Left lung (tissue), 10 donors: Measurements from ENCODE around the gene TPCN1. TPM values are rescaled to one million over a fixed set of nuclear protein-coding genes. Genes with fewer than 3 reads are reported as not detected.

ENCODE experiments used
- ATAC-seq: fragments of 200-7000 bp; cut with Tn5 transposase; one replicate; pipeline ENCODE4 v1.9.1; 2020; ENCODE audit warnings: moderate library complexity
- DNase-seq, 4 donors: peaks; one replicate each; pipeline ENCODE4 v3.0.0-alpha.2; 2013 to 2020
- H3K27ac ChIP-seq, 2 donors: fragments of 200-600 bp; sonication (generic) in 1 of 2; one replicate each; pipeline versions ENCODE4 v1.5.0 to v1.8.0; 2020 to 2021
- H3K27me3 ChIP-seq, 2 donors: fragments of 200-600 bp; sonication (generic) in 1 of 2; one replicate each; pipeline versions ENCODE4 v1.5.0 to v1.8.0; 2020 to 2021
- H3K36me3 ChIP-seq, 2 donors: fragments of 200-600 bp; sonication (generic) in 1 of 2; one replicate each; pipeline versions ENCODE4 v1.5.0 to v1.8.0; 2020 to 2021
- H3K4me1 ChIP-seq, 2 donors: fragments of 200-600 bp; one replicate each; pipeline ENCODE4 v1.8.0; 2021
- H3K4me3 ChIP-seq, 2 donors: fragments of 200-600 bp; sonication (generic) in 1 of 2; one replicate each; pipeline versions ENCODE4 v1.5.0 to v1.8.0; 2020 to 2021; ENCODE audit warnings: mild to moderate bottlenecking in 1 of 2
- H3K9me3 ChIP-seq, 2 donors: fragments of 200-600 bp; sonication (generic) in 1 of 2; one replicate each; pipeline versions ENCODE4 v1.5.0 to v1.8.0; 2020 to 2021
- intact Hi-C, 2 donors: fragments of 100-400 bp; cut with DNase I; formaldehyde crosslinking; loops; one replicate each; pipeline versions ENCODE4 v1.11.2 to v1.14.2; 2022
- polyA plus RNA-seq, 6 donors: library from polyadenylated mRNA; unstranded; fragments of 120-200 nt; gene quantifications; one replicate each; pipeline ENCODE4 v1.2.1, GENCODE V29; 2013; ENCODE audit not compliant: insufficient read length in 6 of 6
- total RNA-seq, 2 donors: library from RNA; stranded (reverse); fragmentation: NEBNext Ultra II Directional; extraction: Animal tissue kit (Norgen Biotek cat#: 25700); gene quantifications; one replicate each; pipeline ENCODE4 v1.2.1, GENCODE V29; 2021
- TF ChIP-seq, protein P1 (sequence below), 2 donors: fragments of 200-600 bp; sonication (generic) in 1 of 2; IDR thresholded peaks; one replicate each; pipeline versions ENCODE4 v1.5.0 to v1.8.0; 2021; ENCODE audit warnings: antibody characterized with exemption in 2 of 2
- donor health status: DM: no; HTN: yes; CAD: no.
- donor health status: DM: no; HTN: no; CAD: no.

TPCN1 gene
- total and polyA plus RNA-seq, 8 donors, result 24.7 to 54.1 (median 34.8) TPM

DNA sequence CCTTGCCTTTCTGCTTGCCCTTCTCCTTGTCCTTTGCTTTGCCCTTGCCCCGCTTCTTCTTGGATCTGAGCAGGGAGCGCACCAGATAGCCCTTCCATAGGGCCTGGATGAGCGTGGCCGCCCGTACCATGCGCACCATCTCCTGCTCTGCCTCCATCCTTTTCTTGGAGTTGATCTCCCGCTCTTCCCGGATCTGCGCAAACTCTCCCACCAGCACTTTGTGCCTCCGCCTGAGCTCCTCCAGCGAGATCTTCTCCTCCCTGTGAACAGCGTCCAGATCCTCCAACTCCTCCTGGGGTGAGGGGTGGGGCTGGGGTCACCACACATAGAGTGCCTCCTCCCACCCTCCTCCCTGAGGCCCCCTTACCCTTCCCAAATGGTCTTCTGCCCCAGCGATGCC is 25.7 kb upstream of the TPCN1 start:
- intact Hi-C loops, result loop anchor here in 1 of 2 donors (10.0 kb wide), 1 partner anchor 229 kb away; the partner anchor contains the start of gene SDSL
- ATAC-seq (no peak), DNase-seq (no peak)
- no peak overlapping the region for H3K27ac ChIP-seq
- no peak overlapping the region for H3K4me3 ChIP-seq
- H3K9me3 ChIP-seq, result no peaks in the 10 kb centered on the region
- no peaks in the 10 kb centered on the region for H3K27me3 ChIP-seq
- TF ChIP-seq, protein P1, sequence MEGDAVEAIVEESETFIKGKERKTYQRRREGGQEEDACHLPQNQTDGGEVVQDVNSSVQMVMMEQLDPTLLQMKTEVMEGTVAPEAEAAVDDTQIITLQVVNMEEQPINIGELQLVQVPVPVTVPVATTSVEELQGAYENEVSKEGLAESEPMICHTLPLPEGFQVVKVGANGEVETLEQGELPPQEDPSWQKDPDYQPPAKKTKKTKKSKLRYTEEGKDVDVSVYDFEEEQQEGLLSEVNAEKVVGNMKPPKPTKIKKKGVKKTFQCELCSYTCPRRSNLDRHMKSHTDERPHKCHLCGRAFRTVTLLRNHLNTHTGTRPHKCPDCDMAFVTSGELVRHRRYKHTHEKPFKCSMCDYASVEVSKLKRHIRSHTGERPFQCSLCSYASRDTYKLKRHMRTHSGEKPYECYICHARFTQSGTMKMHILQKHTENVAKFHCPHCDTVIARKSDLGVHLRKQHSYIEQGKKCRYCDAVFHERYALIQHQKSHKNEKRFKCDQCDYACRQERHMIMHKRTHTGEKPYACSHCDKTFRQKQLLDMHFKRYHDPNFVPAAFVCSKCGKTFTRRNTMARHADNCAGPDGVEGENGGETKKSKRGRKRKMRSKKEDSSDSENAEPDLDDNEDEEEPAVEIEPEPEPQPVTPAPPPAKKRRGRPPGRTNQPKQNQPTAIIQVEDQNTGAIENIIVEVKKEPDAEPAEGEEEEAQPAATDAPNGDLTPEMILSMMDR (IDR thresholded peaks at IDR 0.05), result no peak
- H3K4me1 ChIP-seq, result peaks cover 0 to 17% of the 10 kb centered on the region in 2 donors
- H3K36me3 ChIP-seq, result peaks cover 0 to 24% of the 10 kb centered on the region in 2 donors

DNA sequence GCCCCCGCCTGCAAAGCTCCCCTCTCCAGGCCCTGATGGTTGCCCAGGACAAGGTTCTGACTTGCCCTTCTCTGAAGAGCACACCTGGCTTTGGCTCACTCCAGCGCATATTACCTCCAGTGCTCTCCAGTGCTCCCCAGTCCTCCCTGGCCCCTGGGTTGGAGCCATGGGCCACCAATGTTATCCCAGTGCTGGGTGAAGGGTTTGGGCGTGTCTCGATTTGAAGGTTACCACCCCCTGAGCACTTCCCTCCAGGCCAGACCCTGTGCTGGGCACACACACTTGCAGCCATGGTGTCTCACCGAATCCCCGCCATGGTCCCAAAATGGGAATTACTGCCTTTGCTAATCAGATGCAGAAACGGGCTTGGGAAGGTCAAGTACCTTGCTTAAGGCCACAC is 24.7 kb upstream of the TPCN1 start:
- intact Hi-C loops, result loop anchor here in 1 of 2 donors (10.0 kb wide), 1 partner anchor 228 kb away; the partner anchor contains the start of gene SDSL
- TF ChIP-seq, protein P1 (IDR thresholded peaks at IDR 0.05), result no peak
- Histone ChIP-seq H3K9me3 (no peaks in the 10 kb centered on the region), H3K36me3 (peaks cover 0 to 14% of the 10 kb centered on the region in 2 donors), H3K27me3 (no peaks in the 10 kb centered on the region), H3K27ac (no peak overlapping the region), H3K4me1 (peaks cover 0 to 27% of the 10 kb centered on the region in 2 donors), H3K4me3 (no peak overlapping the region)
- no peak for ATAC-seq
- no peak for DNase-seq

DNA sequence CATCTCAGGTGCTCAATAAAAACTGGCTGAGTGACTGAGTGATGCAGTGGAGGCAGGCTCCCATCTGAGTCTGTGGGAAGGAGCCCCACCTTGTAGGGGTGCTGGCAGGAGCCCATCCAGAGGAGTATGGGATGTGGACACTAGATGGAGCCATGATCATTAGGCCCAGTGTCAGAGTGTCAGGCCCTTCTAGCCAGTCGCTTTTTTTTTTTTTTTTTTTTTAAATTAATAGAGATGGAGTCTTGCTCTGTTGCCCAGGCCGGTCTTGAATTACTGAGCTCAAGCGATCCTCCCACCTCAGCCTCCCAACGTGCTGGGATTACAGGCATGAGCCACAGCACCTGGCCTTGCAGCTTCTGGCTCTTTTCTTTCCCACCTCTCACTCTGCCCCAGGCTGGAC is 24.3 kb upstream of the TPCN1 start:
- intact Hi-C loops, result loop anchor here in 1 of 2 donors (10.0 kb wide), 1 partner anchor 228 kb away; the partner anchor contains the start of gene SDSL
- DNase-seq, result peak in 2 of 4 donors; percentile 65 to 68
- TF ChIP-seq, protein P1 (IDR thresholded peaks at IDR 0.05), result peak; percentile 59 to 75
- Histone ChIP-seq H3K27ac (no peak overlapping the region), H3K9me3 (no peaks in the 10 kb centered on the region), H3K4me1 (peaks cover 0 to 27% of the 10 kb centered on the region in 2 donors), H3K27me3 (no peaks in the 10 kb centered on the region), H3K4me3 (no peak overlapping the region), H3K36me3 (peaks cover 0 to 10% of the 10 kb centered on the region in 2 donors)
- peak; percentile 91 for ATAC-seq

DNA sequence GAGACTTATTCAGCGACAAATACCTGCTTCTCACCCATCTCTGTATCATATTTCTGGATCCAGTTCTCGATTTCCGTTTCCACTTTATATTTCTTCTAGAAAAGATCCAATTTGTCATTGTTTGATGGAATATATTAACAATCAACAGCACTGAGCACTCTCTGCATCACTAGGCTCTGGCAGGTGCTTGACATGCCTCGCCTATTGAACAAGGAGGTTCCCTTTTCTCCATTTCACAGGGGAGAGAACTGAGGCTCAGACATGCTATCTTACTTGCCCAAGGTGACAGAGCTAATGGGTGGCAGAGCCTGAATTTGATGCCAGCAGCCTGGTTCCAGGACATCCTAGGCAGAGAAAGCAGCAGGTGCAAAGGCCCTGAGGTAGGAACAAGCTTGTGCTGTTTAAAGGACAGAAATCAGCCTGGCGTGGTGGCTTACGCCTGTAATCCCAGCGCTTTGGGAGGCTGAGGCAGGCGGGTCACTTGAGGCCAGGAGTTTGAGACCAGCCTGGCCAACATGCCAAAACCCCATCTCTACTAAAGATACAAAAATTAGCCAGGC is 23.7 kb upstream of the TPCN1 start:
- H3K4me3 ChIP-seq, result no peak overlapping the region
- ATAC-seq, result no peak
- H3K36me3 ChIP-seq, result peaks cover 0 to 4% of the 10 kb centered on the region in 2 donors
- intact Hi-C loops, result loop anchor here in 1 of 2 donors (10.0 kb wide), 1 partner anchor 227 kb away; the partner anchor contains the start of gene SDSL
- DNase-seq, result no peak
- TF ChIP-seq, protein P1 (IDR thresholded peaks at IDR 0.05), result no peak
- H3K9me3 ChIP-seq, result no peaks in the 10 kb centered on the region
- H3K27ac ChIP-seq, result no peak overlapping the region
- no peaks in the 10 kb centered on the region for H3K27me3 ChIP-seq
- peaks cover 0 to 27% of the 10 kb centered on the region in 2 donors for H3K4me1 ChIP-seq

DNA sequence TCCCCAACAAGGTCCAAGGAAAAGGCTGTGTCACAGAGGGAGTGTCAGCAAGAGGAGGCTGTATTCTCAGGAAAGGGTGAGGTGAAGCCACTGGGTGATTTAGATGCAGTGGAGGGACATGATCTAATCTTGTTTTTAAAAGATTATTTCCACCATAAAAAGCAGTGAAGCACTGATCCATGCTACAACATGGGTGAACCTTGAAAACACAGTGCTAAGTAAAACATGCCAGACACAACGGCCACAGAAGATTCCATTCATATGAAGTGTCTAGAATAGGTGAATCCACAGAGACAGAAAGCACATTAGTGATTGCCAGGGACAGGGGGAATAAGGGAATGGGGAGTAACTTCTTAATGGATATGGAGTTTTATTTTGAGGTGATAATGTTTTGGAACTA is 23.0 kb upstream of the TPCN1 start:
- TF ChIP-seq, protein P1 (IDR thresholded peaks at IDR 0.05), result no peak
- ATAC-seq (no peak), DNase-seq (no peak)
- Histone ChIP-seq H3K36me3 (no peaks in the 10 kb centered on the region), H3K27me3 (no peaks in the 10 kb centered on the region), H3K27ac (no peak overlapping the region), H3K4me1 (peaks cover 0 to 23% of the 10 kb centered on the region in 2 donors), H3K9me3 (no peaks in the 10 kb centered on the region), H3K4me3 (no peak overlapping the region)
- intact Hi-C loops, result loop anchor here in 1 of 2 donors (10.0 kb wide), 1 partner anchor 227 kb away; the partner anchor contains the start of gene SDSL
